AG04450 (cell line): ENCODE data around the gene CACNA1A. TPM values are rescaled to one million over a fixed set of nuclear protein-coding genes. Genes with fewer than 3 reads are reported as not detected.

Experiments
- CTCF ChIA-PET: fragments of 300-600, 350-600 bp; formaldehyde crosslinking; extraction: SDS; loops from one replicate; lab custom pipeline; 2022; ENCODE audit warnings: antibody characterized with exemption, inconsistent platforms; lab: Charles Lee
- POLR2A ChIA-PET: fragments of 350-600 bp; formaldehyde crosslinking; extraction: SDS; loops from one replicate; lab custom pipeline; 2021; ENCODE audit warnings: antibody characterized with exemption, inconsistent platforms; lab: Yijun Ruan, JAX
- DNase-seq: peaks from one replicate; pipeline ENCODE4 v3.0.0-alpha.2; 2011; ENCODE audit warnings: low read depth, low spot score
- H3K27ac ChIP-seq: one replicate; pipeline ENCODE4 v1.5.1; 2012; ENCODE audit warnings: low read depth, low read length, control low read depth
- H3K27me3 ChIP-seq: one replicate; pipeline ENCODE4 v1.6.0; 2012; ENCODE audit warnings: low read length; ENCODE audit not compliant: control insufficient read depth, insufficient read depth
- H3K4me3 ChIP-seq: 2 replicates; pipeline ENCODE4 v1.5.1; 2011; ENCODE audit warnings: mild to moderate bottlenecking, low read depth, low read length, control low read depth
- H3K9me3 ChIP-seq: 2 replicates; pipeline ENCODE4 v1.5.1; 2012; ENCODE audit warnings: low read length; ENCODE audit not compliant: control insufficient read depth, insufficient read depth
- polyA plus RNA-seq: library from polyadenylated mRNA; depleted of rRNA; stranded (reverse); fragments of >200 nt; gene quantifications from 2 replicates; pipeline ENCODE4 v1.2.3, GENCODE V29; 2011
- TF ChIP-seq, protein P1 (sequence below): IDR thresholded peaks from 2 replicates; pipeline ENCODE4 v1.5.1; 2011; ENCODE audit warnings: low read depth, low read length, control low read depth, inconsistent platforms

CACNA1A gene
- polyA plus RNA-seq, 1 experiment: 12.2 TPM

- ChIA-PET CTCF (no interaction called here), POLR2A (no interaction called here)
- DNase-seq: no peak
- TF ChIP-seq, protein P1, sequence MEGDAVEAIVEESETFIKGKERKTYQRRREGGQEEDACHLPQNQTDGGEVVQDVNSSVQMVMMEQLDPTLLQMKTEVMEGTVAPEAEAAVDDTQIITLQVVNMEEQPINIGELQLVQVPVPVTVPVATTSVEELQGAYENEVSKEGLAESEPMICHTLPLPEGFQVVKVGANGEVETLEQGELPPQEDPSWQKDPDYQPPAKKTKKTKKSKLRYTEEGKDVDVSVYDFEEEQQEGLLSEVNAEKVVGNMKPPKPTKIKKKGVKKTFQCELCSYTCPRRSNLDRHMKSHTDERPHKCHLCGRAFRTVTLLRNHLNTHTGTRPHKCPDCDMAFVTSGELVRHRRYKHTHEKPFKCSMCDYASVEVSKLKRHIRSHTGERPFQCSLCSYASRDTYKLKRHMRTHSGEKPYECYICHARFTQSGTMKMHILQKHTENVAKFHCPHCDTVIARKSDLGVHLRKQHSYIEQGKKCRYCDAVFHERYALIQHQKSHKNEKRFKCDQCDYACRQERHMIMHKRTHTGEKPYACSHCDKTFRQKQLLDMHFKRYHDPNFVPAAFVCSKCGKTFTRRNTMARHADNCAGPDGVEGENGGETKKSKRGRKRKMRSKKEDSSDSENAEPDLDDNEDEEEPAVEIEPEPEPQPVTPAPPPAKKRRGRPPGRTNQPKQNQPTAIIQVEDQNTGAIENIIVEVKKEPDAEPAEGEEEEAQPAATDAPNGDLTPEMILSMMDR: no peak
- H3K27ac ChIP-seq: no peak overlapping the region
- H3K9me3 ChIP-seq: peaks cover 7% of the 10 kb centered on the region; the same call in 1 of the 2 replicates
- H3K4me3 ChIP-seq: no peak overlapping the region
- no peaks in the 10 kb centered on the region for H3K27me3 ChIP-seq
These were observed 106.0 kb downstream of the CACNA1A start for GRCh38 chr19:13400296-13400695.

- POLR2A ChIA-PET: no interaction called here
These were observed 106.5 kb downstream of the CACNA1A start for GRCh38 chr19:13399746-13400145.

GRCh38 chr19:13398780-13399726, 107.2 kb downstream of the CACNA1A start:
- H3K27ac ChIP-seq: peak overlapping the region; percentile 95
- no peaks in the 10 kb centered on the region for H3K27me3 ChIP-seq
- H3K4me3 ChIP-seq: no peak overlapping the region; the same call in 1 of the 2 replicates
- POLR2A ChIA-PET: interaction anchor here (0.6 kb wide), 1 partner anchor 256 kb away, joined by 3 read pairs; no protein-coding TSS in a partner anchor
- DNase-seq: peak; percentile 75
- TF ChIP-seq, protein P1: no peak
- peaks cover 7% of the 10 kb centered on the region; the same call in 1 of the 2 replicates for H3K9me3 ChIP-seq
- CTCF ChIA-PET: interaction anchor here (1.2 to 2.3 kb wide), 4 partner anchors 9 to 323 kb away, joined by 3 to 10 read pairs (median 6); no protein-coding TSS in a partner anchor

More at GRCh38 chr19:13399746-13400145, 106.5 kb downstream of the CACNA1A start:
- Histone ChIP-seq H3K27ac (peak overlapping the region; percentile 95), H3K4me3 (no peak overlapping the region), H3K9me3 (peaks cover 7% of the 10 kb centered on the region; the same call in 1 of the 2 replicates), H3K27me3 (no peaks in the 10 kb centered on the region)
- CTCF ChIA-PET: no interaction called here
- TF ChIP-seq, protein P1: no peak
- DNase-seq: no peak

GRCh38 chr19:13398182-13398581, 108.1 kb downstream of the CACNA1A start:
- ChIA-PET CTCF (interaction anchor here (1.2 to 2.3 kb wide), 4 partner anchors 10 to 323 kb away, joined by 3 to 10 read pairs (median 6); no protein-coding TSS in a partner anchor), POLR2A (no interaction called here)

More at GRCh38 chr19:13398182-13398581, 108.1 kb downstream of the CACNA1A start:
- no peak for DNase-seq
- H3K27ac ChIP-seq: peak overlapping the region; percentile 95
- no peaks in the 10 kb centered on the region for H3K27me3 ChIP-seq
- peaks cover 7% of the 10 kb centered on the region; the same call in 1 of the 2 replicates for H3K9me3 ChIP-seq
- H3K4me3 ChIP-seq: peak overlapping the region; percentile 1
- TF ChIP-seq, protein P1: no peak
